ENCODE data around the gene IL24.
"Not testable (repeated sequence)": the region's sequence is repeated elsewhere in the genome, so short reads cannot be mapped to it uniquely, and the experiment has no call there.

Gene IL24

GRCh38 chr1:206897175-206897574 lies at the start of gene IL24:
Gene IL24 (plus strand): TSS chr1:206897443. CDS start chr1:206897833, 390 bp downstream.
- no peak for DNase-seq

DNA sequence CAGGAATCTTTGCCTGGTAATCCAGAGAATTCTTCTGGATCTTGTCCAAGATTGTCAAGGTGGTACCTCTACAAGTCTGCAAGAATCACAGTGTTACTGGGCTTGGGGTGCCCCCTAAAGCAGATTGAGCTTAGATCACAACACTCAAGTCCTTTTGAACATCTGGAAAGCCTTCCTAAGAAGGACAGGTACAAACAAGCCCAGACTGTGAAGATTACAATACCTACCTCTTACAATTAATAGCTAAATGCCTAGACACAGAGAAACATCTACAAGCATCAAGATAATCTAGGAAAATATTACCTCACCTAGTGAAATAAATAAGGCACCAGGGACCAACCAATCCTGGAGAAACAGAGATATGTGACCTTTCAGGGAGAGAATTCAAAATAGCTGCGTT lies 49.3 kb upstream of the IL24 start:
- no peak for DNase-seq

GRCh38 chr1:206850401-206850800 lies 46.8 kb upstream of the IL24 start:
- no peak for DNase-seq

DNA sequence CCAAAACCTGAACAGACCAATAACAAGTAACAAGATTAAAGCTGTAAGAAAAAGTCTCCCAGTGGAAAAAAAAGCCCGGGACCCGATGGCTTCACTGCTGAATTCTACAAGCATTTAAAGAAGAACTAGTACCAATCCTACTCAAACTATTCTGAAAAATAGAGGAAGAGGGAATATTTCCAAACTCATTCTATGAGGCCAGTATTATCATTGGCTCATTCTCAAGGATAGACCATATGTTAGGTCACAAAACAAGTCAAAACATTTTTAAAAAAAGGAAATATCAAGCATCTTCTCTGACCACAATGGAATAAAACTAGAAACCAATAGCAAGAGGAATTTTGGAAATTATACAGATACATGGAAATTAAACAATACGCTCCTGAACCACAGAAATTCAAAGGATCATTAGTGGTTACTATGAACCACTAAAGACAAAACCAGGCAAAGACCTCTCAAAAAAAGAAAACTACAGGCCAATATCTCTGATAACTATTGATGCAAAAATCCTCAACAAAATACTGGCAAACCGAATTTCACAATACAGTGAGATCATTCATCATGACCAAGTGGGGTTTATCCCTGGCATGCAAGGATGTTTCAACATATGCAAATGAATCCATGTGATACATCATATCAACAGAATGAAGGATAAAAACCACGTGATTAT lies 45.8 kb upstream of the IL24 start:
- DNase-seq = no peak

DNA sequence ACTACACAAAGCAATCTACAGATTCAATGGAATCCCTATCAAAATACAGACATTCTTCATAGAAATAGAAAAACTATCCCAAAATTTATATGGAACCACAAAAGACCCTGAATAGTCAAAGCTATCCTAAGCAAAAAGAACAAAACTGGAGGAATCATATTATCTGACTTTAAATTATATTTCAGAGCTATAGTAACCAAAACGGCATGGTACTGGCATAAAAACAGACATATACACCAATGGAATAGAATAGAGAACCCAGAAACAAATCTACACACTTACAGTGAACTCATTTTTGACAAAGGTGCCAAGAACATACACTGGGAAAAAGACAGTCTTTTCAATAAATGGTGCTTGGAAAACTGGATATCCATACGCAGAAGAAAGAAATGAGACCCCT lies 44.6 kb upstream of the IL24 start:
- not testable (repeated sequence) for DNase-seq

DNA sequence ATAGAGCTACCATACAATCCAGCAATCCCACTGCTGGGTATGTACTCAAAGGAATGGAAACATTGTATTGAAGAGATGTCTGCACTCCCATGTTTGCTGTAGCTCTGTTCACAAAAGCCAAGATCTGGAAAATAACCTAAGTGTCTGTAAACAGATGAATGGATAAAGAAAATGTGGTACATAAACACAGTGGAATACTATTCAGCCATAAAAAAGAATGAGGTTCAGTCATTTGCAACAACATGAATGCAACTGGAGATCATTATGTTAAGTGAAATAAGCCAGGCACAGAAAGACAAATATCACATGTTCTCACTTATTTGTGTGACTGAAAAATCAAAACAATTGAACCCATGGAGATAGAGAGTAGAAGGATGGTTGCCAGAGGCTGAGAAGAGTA lies 43.5 kb upstream of the IL24 start:
- not testable (repeated sequence) for DNase-seq

DNA sequence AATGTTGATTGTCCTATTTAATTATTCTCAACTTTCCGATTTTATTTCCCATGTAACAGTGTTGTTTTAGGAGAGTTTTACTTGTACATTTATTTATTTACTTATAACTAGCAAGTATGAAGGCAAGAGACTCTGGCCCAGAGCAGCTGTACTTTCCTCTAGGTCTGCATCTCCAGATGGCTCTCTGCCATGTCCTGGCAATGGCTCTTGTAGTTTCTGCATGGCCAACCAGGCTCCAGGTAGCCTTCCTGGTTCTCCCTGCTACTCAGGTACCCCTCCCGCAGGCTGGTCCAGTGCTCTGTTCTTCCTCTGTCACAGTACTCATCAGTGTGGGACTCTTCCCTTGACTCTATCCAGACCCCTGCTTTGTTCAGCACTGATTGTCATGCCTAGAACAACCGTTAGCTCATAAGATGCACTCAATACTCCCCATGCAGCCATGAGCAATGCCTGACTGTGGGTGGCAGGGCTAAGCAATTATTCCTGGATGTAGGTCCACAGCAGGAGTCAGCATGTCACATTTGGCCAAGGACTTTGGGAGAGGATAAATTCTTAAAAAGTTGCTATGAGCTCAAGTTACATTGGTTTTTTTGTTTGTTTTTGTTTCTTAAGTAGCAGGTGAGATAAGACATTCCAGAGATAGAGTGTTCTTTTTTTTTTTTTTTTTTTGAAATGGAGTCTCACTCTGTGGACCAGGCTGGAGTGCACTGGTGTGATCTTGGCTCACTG lies 42.7 kb upstream of the IL24 start:
- DNase-seq = no peak

- no peak for DNase-seq
Observed at GRCh38 chr1:206855859-206856258, 41.4 kb upstream of the IL24 start.

GRCh38 chr1:206856674-206857464 lies 40.4 kb upstream of the IL24 start:
- no peak for DNase-seq

GRCh38 chr1:206859082-206859521 lies 38.1 kb upstream of the IL24 start:
- no peak for DNase-seq

GRCh38 chr1:206860165-206860564 lies 37.1 kb upstream of the IL24 start:
- DNase-seq = no peak

DNA sequence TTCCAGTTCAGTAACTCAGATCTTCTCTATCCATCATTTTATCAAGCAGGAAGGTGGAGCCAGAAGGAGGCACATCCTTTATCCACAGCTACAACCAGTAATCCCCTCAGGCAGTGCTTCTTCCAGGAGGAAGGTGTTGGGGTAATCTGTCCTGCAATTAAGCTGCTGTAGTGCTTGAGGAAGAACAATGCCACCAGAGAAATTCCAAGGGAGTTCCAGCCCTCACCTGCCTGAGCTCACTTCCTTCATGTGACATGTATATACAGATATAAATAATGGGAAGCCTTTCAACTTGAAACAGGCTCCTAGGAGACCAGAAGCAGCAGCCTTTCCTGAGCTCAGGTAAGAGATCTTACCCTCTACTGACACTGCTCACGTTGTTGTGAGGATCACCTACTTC lies 34.0 kb upstream of the IL24 start:
- no peak for DNase-seq

DNA sequence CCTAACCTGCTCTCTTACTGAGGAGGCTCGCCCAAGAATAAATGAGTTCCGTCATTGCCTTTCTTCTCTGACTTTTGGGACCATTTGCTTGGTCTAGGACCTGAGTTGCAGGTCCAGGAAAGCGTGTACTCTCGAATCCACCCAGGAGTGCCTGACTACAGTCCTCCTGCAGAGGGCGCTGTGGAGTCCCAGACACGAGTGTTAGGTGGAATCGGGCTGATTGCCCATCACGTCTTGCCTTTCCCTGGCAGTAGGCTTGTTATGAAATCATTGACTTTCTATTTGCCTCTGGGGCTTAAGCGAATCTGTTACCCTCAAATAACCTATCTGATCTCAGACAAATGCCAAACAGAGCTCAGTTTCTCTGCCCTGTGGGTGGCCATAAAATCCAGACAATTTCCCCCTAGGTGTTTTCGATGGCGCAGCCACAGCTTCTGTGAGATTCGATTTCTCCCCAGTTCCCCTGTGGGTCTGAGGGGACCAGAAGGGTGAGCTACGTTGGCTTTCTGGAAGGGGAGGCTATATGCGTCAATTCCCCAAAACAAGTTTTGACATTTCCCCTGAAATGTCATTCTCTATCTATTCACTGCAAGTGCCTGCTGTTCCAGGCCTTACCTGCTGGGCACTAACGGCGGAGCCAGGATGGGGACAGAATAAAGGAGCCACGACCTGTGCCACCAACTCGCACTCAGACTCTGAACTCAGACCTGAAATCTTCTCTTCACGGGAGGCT lies 32.1 kb upstream of the IL24 start, which contains the start of gene IL20:
TSS of gene IL20 (plus strand) at position 685 of the 733 bp plus-strand sequence. CDS start 230 bp downstream, outside the sequence.
- peak; percentile 65 to 82 (median 75) for DNase-seq

DNA sequence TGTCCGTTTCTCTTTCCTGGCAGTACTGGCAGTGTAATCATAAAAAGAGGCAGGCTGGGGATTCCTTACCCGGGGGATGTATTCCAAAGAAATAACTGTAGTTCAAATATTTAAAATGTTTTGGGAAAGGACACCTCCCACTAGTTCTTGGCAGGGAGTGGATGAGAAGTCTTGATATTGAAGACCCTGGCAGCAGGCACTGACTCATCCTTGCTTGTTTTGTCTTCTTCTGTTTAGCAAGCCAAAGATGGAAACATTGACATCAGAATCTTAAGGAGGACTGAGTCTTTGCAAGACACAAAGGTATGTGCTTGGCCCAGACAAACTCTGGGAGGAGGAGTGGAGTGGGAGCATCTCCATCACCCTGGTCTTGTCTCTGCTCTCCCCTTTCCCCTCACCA lies 31.2 kb upstream of the IL24 start:
- no peak for DNase-seq

DNA sequence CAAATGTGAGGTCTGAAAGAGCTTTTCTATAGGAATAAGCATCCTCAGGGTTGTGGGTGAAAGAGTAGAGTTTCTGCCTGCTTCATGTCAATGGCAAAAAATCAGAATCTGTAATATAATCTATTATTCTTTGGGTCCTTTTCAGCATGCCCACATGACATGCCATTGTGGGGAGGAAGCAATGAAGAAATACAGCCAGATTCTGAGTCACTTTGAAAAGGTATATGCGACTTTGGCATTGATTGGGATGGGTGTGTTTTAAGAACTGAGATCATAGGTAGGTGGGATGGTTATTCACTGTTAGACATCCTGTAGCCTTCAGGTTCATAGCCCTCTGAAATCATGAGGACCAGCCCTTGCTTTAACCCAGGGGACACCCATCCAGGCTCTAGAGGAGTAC lies 30.0 kb upstream of the IL24 start:
- DNase-seq = no peak

DNA sequence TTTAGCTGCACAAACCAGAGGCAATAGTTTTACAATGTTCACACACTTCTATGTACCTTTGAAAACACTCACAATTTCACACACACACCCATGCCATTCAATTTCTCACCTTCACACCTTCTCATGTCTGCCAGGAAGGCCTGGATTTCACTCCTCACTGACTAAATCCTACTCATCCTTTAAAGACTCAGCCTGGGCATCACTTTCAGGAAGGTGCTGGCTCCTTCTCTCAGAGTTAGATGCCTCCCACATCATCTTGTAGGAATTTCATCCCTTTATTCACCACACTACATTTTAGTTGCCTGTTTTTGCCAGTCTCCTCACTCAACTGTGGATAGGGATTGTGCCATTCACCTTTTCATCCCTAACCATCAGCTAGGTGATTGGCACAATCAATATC lies 29.5 kb upstream of the IL24 start:
- DNase-seq = no peak

DNA sequence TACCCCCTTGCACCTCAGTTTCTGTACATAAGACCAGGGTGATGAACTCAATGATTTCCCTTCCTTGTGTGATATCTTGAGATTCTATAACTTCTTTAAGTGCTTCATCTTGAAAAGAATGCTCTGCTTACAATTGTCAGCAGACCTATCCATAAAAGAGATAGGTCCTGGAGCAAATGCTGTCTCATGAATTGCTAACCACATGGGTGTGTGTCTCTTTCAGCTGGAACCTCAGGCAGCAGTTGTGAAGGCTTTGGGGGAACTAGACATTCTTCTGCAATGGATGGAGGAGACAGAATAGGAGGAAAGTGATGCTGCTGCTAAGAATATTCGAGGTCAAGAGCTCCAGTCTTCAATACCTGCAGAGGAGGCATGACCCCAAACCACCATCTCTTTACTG lies 29.0 kb upstream of the IL24 start:
- no peak for DNase-seq

DNA sequence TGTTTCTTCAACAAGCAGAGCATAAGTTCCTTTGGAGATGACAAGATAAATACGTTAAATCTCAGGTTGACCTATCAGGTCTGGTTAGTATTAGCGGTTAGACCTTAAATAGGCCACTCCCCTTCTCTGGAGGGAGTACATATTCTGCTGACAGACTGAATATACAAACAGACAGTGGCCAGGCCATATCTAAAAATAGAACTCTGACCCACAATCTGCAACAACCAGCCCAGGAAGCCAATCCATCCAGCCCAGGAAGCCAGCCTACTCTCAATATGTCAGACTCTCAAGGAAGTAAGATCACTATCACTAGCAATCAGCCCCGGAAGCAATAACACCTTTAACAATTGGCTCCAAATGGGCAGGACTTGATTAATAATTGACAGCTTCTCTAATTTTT lies 25.1 kb upstream of the IL24 start:
- DNase-seq = no peak

DNA sequence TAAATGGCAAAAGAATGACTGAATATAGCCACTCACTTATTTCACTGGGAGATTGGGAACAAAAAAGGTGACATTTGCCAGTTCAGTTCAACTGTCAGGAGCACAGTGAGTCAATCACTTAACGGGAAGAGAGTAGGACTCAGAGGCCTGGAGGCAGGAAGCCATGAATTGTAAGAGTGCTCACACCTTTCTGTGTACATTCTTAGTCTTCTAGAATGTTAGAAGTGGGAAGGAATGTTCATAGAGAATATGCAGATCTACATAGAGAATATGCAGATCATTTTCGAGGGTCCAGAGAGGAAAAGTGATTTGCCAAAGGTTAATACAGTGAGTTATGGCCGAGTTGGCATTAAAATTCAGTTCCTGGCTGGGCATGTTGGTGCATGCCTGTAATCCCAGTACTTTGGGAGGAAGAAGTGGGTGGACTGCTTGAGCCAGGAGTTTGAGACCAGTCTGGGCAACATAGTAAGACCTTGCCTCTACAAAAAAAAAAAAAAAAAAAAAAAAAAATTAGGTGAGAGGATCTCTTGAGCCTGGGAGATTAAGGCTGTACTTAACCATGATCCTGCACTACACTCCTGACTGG lies 23.5 kb upstream of the IL24 start:
- DNase-seq = no peak

DNA sequence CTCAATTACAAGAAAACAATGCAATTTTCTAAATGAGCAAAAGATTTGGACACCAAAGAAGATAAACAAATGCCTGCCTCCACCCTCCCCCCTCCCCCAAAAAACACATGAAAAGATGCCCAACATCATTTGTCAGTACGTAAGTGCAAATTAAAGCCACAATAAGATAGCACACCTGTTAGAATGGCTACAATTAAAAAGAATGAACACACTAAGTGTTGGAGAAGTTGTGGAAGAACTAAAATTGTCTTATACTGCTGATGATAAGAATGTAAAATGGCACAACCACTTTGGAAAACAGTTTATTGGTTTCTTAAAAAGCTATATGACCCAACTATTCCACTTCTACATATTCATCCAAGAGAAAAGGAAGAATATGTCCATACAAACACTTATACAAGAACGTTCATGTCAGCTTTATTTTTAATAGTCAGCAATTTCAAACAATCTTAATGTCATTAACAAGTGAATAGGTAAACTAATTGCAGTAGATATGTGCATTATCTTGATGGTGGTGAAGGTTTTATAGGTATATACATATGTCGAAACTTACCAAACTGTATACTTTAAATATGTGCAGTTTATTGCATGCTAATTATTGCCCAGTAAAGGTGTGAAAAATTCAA lies 21.4 kb upstream of the IL24 start:
- DNase-seq = no peak

DNA sequence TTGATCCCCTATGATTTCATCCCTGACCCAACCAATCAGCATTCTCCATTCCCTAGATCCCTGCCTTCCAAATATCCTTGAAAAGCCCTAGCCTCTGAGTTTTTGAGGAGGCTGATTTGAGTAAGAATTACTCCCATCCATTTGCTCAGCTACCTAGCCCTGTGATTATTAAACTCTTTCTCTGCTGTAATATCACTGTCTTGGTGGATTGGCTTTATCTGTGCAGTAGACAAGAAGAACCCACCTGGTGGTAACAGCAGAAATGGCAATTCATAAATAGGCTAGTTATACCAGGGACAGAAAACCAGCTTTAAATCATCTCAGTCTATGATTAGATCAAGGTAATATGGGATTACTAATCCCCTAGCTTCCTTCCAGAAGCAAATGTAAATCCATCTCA lies 18.8 kb upstream of the IL24 start:
- DNase-seq = no peak

DNA sequence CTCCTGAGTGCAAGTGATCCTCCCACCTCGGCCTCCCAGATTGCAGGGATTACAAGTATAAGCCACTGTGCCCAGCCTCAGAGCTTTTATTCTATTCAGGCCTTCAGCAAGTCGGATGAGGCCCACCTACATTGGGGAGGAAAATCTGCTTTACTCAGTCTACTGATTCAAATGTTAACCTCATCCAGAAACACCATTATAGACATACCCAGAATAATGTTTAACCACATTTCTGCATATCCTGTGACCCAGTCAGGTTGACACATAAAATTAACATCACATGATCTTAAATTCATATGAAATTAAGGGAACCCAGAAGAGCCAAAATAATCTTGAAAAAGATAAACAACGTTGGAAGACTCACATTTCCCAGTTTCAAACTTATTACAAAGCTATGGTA lies 16.9 kb upstream of the IL24 start:
- no peak for DNase-seq
